Mesendoderm (in vitro differentiated cells): Measurements from ENCODE around the gene NGEF. TPM values are rescaled to one million over a fixed set of nuclear protein-coding genes. Genes with fewer than 3 reads are reported as not detected.
A peak's percentile ranks its signal among the peaks of the same experiment; 100 is the strongest.

Experiments
- DNase-seq: peaks from one replicate; pipeline ENCODE4 v3.0.0; 2013
- H2AK5ac ChIP-seq: 2 replicates; pipeline ENCODE4 v1.6.1; 2013; ENCODE audit warnings: low read length, inconsistent platforms
- H2BK120ac ChIP-seq: 2 replicates; pipeline ENCODE4 v1.6.1; 2013; ENCODE audit warnings: low read depth, mild to moderate bottlenecking, low read length, moderate library complexity, mixed read lengths
- H2BK15ac ChIP-seq: replicated peaks from 2 replicates; pipeline ENCODE4 v1.6.1; 2013; ENCODE audit warnings: low read depth, mild to moderate bottlenecking, moderate library complexity
- H2BK5ac ChIP-seq: 2 replicates; pipeline ENCODE4 v1.6.1; 2013; ENCODE audit warnings: low read length, inconsistent platforms
- H3K18ac ChIP-seq: 2 replicates; pipeline ENCODE4 v1.6.1; 2013; ENCODE audit warnings: mild to moderate bottlenecking, low read length, mixed read lengths
- H3K23ac ChIP-seq: one replicate; pipeline ENCODE4 v1.6.1; 2013; ENCODE audit warnings: low read length
- H3K27ac ChIP-seq: 2 replicates; pipeline ENCODE4 v1.5.1; 2013; ENCODE audit warnings: low read depth, mild to moderate bottlenecking, inconsistent platforms, low read length, moderate library complexity
- H3K27me3 ChIP-seq: 2 replicates; pipeline ENCODE4 v1.6.1; 2013; ENCODE audit warnings: low read length, control low read depth, mild to moderate bottlenecking, inconsistent platforms; ENCODE audit not compliant: insufficient read depth, poor library complexity
- H3K36me3 ChIP-seq: 2 replicates; pipeline ENCODE4 v1.6.1; 2013; ENCODE audit warnings: low read length, inconsistent platforms; ENCODE audit not compliant: control insufficient read depth, insufficient read depth
- H3K4ac ChIP-seq: one replicate; pipeline ENCODE4 v1.6.1; 2013; ENCODE audit warnings: low read depth, mild to moderate bottlenecking, low read length, moderate library complexity
- H3K4me1 ChIP-seq: 2 replicates; pipeline ENCODE4 v1.6.1; 2013; ENCODE audit warnings: low read depth, low read length, inconsistent platforms; ENCODE audit not compliant: control insufficient read depth
- H3K4me2 ChIP-seq: 2 replicates; pipeline ENCODE4 v1.6.1; 2013; ENCODE audit warnings: low read length
- H3K4me3 ChIP-seq: 2 replicates; pipeline ENCODE4 v1.5.1; 2013; ENCODE audit warnings: mild to moderate bottlenecking, low read length
- H3K56ac ChIP-seq: one replicate; pipeline ENCODE4 v1.6.1; 2013; ENCODE audit warnings: low read length
- H3K79me1 ChIP-seq: 2 replicates; pipeline ENCODE4 v1.6.1; 2013; ENCODE audit warnings: low read length, inconsistent platforms
- H3K79me2 ChIP-seq: 2 replicates; pipeline ENCODE4 v1.6.1; 2013; ENCODE audit warnings: mild to moderate bottlenecking, low read length; ENCODE audit not compliant: control insufficient read depth, insufficient read depth
- H3K9ac ChIP-seq: 2 replicates; pipeline ENCODE4 v1.6.1; 2013; ENCODE audit warnings: low read length, inconsistent platforms
- H4K5ac ChIP-seq: one replicate; pipeline ENCODE4 v1.6.1; 2013; ENCODE audit warnings: low read length
- H4K8ac ChIP-seq: one replicate; pipeline ENCODE4 v1.6.1; 2013; ENCODE audit warnings: low read depth, mild to moderate bottlenecking, control low read depth, low read length, moderate library complexity
- WGBS: extraction: QIAGEN DNeasy Blood & Tissue Kit; methylation state at CpG from one replicate; pipeline ENCODE4 v1.1.7; 2013; ENCODE audit warnings: low lambda C conversion rate, missing lambda C conversion rate; ENCODE audit not compliant: insufficient coverage; ENCODE audit errors: extremely low coverage; 5-methylcytosine and 5-hydroxymethylcytosine counted together
- polyA plus RNA-seq, 2 experiments: library from polyadenylated mRNA; stranded (reverse); fragments of 200-250 nt; gene quantifications; one replicate each; pipeline ENCODE4 v1.2.3, GENCODE V29; 2013

The NGEF gene, protein sequence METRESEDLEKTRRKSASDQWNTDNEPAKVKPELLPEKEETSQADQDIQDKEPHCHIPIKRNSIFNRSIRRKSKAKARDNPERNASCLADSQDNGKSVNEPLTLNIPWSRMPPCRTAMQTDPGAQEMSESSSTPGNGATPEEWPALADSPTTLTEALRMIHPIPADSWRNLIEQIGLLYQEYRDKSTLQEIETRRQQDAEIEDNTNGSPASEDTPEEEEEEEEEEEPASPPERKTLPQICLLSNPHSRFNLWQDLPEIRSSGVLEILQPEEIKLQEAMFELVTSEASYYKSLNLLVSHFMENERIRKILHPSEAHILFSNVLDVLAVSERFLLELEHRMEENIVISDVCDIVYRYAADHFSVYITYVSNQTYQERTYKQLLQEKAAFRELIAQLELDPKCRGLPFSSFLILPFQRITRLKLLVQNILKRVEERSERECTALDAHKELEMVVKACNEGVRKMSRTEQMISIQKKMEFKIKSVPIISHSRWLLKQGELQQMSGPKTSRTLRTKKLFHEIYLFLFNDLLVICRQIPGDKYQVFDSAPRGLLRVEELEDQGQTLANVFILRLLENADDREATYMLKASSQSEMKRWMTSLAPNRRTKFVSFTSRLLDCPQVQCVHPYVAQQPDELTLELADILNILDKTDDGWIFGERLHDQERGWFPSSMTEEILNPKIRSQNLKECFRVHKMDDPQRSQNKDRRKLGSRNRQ
- 0.69 TPM for polyA plus RNA-seq (2013, experiment 1 of 2)
- polyA plus RNA-seq (2013, experiment 2 of 2) = 0.81 TPM

DNA sequence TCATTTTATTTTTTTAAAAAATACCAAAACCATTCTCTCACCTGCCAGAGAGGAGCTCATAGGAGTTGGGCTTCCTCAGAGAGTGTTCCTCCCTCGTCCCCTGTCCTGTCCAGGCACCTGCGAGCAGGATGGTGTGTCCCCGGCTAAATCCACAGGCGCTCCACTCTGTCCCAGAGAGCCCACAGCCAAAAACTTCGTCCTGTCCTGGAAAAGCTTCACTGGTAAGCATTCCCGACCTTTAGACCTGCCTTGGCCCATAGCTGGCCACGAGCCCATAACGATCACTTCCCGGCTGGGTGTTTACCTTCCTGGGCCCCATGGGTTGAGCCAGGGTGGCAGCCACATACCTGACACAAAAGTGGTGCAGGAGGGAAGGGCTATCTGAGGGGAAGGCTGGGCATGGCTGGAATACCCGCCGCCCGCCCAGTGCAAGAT lies at the start of gene NGEF:
Gene NGEF, minus strand, starts transcription at position 230 of the 435 bp plus-strand sequence. CDS start 38,366 bp downstream, outside the sequence.
- no peak within 1 kb of the TSS for H3K18ac ChIP-seq
- WGBS = no CpG with 5 or more reads among the region's 12 CpGs
- no peaks in the 10 kb centered on the region for H3K27me3 ChIP-seq
- H3K36me3 ChIP-seq = no peaks in the 10 kb centered on the region
- no peak within 1 kb of the TSS for H3K4ac ChIP-seq
- H3K27ac ChIP-seq = no peak within 1 kb of the TSS
- H3K4me2 ChIP-seq = no peak within 1 kb of the TSS
- no peak within 1 kb of the TSS for H2BK120ac ChIP-seq
- H4K8ac ChIP-seq = no peak within 1 kb of the TSS
- H3K23ac ChIP-seq = no peak within 1 kb of the TSS
- no peak within 1 kb of the TSS for H3K9ac ChIP-seq
- H3K79me1 ChIP-seq = no peaks in the 10 kb centered on the region
- H4K5ac ChIP-seq = no peak within 1 kb of the TSS
- H2BK15ac ChIP-seq = no peak within 1 kb of the TSS
- no peak within 1 kb of the TSS for H3K56ac ChIP-seq
- H2AK5ac ChIP-seq = no peak within 1 kb of the TSS
- H2BK5ac ChIP-seq = no peak within 1 kb of the TSS
- no peak within 1 kb of the TSS for H3K4me3 ChIP-seq
- no peak for DNase-seq
- no peaks in the 10 kb centered on the region for H3K4me1 ChIP-seq
- no peaks in the 10 kb centered on the region for H3K79me2 ChIP-seq

- Histone ChIP-seq H3K79me1 (no peaks in the 10 kb centered on the region), H3K56ac (no peak overlapping the region), H3K36me3 (no peaks in the 10 kb centered on the region), H3K79me2 (no peaks in the 10 kb centered on the region), H4K8ac (no peak overlapping the region), H3K4me2 (no peak overlapping the region), H2AK5ac (no peak overlapping the region), H2BK15ac (no peak overlapping the region), H3K4ac (no peak overlapping the region), H3K4me1 (no peaks in the 10 kb centered on the region), H3K27me3 (no peaks in the 10 kb centered on the region), H3K18ac (no peak overlapping the region), H3K4me3 (no peak overlapping the region), H4K5ac (no peak overlapping the region), H3K9ac (no peak overlapping the region), H2BK5ac (no peak overlapping the region), H2BK120ac (no peak overlapping the region), H3K23ac (no peak overlapping the region), H3K27ac (no peak overlapping the region)
- WGBS = no CpG with 5 or more reads among the region's 4 CpGs
- DNase-seq = no peak
Measured at GRCh38 chr2:233062451-233062850, 49.4 kb upstream of the NGEF start.

DNA sequence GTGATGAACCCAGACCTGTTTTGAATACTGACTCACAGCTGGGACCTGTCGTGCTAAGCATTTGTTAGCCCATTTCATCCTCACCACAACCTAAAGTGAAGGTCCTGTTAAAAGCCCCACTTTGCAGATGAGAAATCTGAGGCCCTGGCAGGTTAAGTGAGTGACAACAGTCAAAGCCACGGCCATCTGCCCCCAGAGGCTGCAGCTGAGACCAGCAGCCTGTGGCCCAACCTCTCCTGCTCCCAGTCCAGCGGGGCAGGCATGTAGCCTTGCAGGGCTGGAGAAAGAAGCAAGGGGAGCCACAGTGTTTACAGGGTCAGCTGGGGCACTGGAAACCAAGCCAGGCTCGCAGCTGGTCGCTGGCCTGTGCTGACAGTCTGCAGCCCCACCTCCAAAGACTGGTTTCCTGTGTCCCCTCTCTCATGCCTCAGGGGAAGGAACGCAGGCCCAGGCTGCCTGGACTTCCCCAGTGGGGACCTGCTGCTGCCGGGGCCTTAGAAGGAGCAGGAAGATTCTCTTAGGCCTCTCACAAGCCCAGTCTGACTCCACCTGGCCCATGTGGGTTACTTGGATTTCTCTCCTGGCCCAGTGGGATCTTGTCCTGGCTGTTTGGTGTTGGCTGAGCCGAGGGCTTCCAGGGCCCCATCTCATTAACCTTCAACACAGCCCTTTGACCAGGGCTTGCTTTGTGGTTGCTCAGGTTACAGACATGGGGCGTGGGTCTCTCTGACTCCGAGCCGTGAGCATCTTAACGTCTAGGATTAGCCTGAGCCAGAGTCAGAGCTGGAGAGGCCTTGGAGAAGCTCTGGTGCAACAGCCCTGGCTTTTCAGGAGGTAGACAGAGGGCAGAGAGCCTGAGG lies 48.8 kb upstream of the NGEF start:
- Histone ChIP-seq H3K18ac (no peak overlapping the region), H3K23ac (no peak overlapping the region), H2AK5ac (no peak overlapping the region), H3K4ac (no peak overlapping the region), H3K27ac (no peak overlapping the region), H3K36me3 (no peaks in the 10 kb centered on the region), H3K27me3 (no peaks in the 10 kb centered on the region), H4K8ac (no peak overlapping the region), H4K5ac (no peak overlapping the region), H2BK15ac (no peak overlapping the region), H2BK5ac (no peak overlapping the region), H3K56ac (peak overlapping the region; percentile 60), H3K9ac (no peak overlapping the region), H2BK120ac (no peak overlapping the region), H3K4me1 (no peaks in the 10 kb centered on the region), H3K79me1 (no peaks in the 10 kb centered on the region), H3K79me2 (no peaks in the 10 kb centered on the region), H3K4me2 (no peak overlapping the region), H3K4me3 (no peak overlapping the region)
- WGBS = no CpG with 5 or more reads among the region's 12 CpGs
- DNase-seq = peak; percentile 62

- Histone ChIP-seq H4K5ac (no peak overlapping the region), H3K4me3 (no peak overlapping the region), H3K36me3 (no peaks in the 10 kb centered on the region), H3K27ac (no peak overlapping the region), H3K4ac (no peak overlapping the region), H4K8ac (no peak overlapping the region), H3K4me1 (no peaks in the 10 kb centered on the region), H3K4me2 (no peak overlapping the region), H2BK5ac (no peak overlapping the region), H3K27me3 (no peaks in the 10 kb centered on the region), H2BK15ac (no peak overlapping the region), H3K9ac (no peak overlapping the region), H2BK120ac (no peak overlapping the region), H3K23ac (no peak overlapping the region), H3K56ac (no peak overlapping the region), H3K18ac (no peak overlapping the region), H2AK5ac (no peak overlapping the region), H3K79me2 (no peaks in the 10 kb centered on the region), H3K79me1 (no peaks in the 10 kb centered on the region)
- DNase-seq = no peak
- WGBS = no CpG with 5 or more reads among the region's 10 CpGs
Measured at GRCh38 chr2:233060980-233061590, 48.0 kb upstream of the NGEF start.

- no peak overlapping the region for H4K5ac ChIP-seq
- no peaks in the 10 kb centered on the region for H3K79me2 ChIP-seq
- H3K27ac ChIP-seq = no peak overlapping the region
- no peak overlapping the region for H3K4ac ChIP-seq
- no CpG with 5 or more reads among the region's 13 CpGs for WGBS
- no peak overlapping the region for H3K4me2 ChIP-seq
- H3K36me3 ChIP-seq = no peaks in the 10 kb centered on the region
- no peak overlapping the region for H3K56ac ChIP-seq
- H4K8ac ChIP-seq = no peak overlapping the region
- no peak overlapping the region for H2AK5ac ChIP-seq
- no peaks in the 10 kb centered on the region for H3K4me1 ChIP-seq
- no peak overlapping the region for H2BK120ac ChIP-seq
- no peaks in the 10 kb centered on the region for H3K79me1 ChIP-seq
- no peak for DNase-seq
- no peaks in the 10 kb centered on the region for H3K27me3 ChIP-seq
- H2BK5ac ChIP-seq = no peak overlapping the region
- H3K18ac ChIP-seq = no peak overlapping the region
- no peak overlapping the region for H2BK15ac ChIP-seq
- no peak overlapping the region for H3K9ac ChIP-seq
- H3K4me3 ChIP-seq = no peak overlapping the region
- H3K23ac ChIP-seq = no peak overlapping the region
Measured at GRCh38 chr2:233060501-233060979, 47.5 kb upstream of the NGEF start.
